ENCODE data around the gene GEMIN5.
"Not testable (repeated sequence)": the region's sequence is repeated elsewhere in the genome, so short reads cannot be mapped to it uniquely, and the experiment has no call there.

GEMIN5 gene

DNA sequence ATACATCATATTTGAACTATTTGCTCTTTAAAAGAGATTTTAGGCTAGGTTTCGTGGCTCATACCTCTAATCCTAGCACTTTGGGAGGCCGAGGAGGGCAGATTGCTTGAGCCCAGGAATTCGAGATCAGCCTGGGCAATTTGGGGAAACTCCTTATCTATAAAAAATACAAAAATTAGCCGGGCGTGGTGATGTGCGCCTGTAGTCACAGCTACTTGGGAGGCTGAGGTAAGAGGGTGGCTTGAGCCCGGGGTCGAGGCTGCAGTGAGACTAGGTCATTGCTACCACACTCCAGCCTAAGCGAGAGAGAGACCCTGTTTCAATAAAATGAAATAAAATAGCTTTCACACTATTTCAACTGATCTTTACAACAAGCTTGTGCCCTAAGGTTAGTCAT lies 2.4 kb upstream of the GEMIN5 start:
- no peak for DNase-seq

GRCh38 chr5:154939387-154939786 lies 1.4 kb upstream of the GEMIN5 start:
- not testable (repeated sequence) for DNase-seq

DNA sequence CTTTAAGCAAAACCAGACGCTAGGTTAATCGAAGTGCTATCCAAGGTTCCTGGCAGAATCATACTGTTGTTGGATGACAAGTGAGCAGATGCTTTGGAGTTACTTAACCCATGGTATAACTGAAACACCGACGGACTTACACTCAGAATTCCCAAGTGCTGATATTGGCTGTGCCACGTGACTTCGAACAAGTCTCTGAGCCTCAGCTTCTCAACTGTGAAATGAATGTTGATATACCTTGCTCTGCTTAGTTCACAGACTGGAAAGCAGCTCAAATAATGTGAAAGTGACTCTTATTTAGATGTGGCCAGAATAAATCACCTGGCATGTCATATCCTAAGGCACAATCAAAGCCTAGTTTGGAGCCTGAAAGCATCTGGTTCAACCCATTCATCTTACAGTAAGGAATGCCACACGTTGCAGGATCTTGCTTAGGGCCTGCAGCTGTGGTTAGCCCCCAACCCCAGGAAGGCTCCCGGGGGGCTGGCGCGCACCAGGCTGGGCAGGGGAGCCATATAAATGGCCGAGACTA lies 759 bp downstream of the GEMIN5 start:
- DNase-seq: no peak

DNA sequence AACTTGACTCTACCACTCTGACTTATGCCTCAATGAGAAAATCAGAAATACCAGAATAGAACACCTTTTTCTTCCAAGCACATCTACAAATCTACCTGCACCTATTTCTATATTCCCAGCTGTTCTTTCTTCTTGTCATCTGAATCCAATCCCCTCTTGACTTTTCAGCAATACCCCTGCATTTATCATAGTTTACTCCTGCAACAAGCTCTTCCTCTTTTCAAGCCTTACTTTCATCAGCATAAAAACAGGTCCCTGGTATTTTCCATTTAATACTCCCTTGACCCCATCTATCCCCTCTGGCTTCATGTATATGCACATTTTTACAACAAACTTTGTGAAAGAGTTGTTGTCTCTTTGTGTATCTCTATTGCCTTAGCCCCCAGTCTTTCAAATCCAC lies 3.1 kb downstream of the GEMIN5 start:
- DNase-seq: no peak

DNA sequence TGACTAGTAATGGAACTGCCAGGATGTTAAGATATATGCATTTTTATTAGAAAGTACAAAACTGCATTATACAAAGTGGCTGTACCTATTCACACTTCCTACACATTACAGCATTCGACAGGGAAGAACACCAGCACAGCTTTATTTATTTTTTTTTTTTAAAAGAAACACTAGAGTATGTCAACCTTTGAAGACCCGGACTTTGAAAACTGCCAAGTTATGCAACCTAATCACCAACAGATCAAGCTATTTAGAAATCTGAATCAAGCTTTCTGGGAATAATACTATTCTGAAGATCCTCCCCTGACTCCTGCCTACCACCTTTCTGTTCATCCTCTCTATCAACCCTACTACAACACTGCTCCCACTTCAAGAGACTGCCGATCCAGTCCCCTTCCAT lies 4.5 kb downstream of the GEMIN5 start:
- no peak for DNase-seq

GRCh38 chr5:154923441-154924430 lies 14.3 kb downstream of the GEMIN5 start:
- DNase-seq: no peak

DNA sequence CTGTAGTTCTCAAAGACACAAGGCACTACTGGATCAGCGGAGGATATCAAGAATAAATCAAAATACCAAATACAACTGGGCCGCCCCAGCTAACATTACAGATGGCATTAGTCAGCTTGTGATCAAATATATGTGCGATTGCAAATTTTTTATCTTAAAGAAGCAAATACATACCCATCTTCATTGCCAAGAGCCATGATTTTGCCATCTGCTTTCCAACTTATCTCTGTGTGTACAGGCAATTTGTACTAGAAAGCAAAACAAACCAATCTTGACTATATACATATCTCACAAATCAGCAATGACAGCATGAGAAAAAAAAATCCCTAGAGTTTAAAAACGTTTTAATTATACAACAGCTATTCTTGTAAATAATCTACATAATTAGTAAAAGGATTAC lies 20.3 kb downstream of the GEMIN5 start:
- DNase-seq: no peak

- DNase-seq: no peak
Measured at GRCh38 chr5:154916874-154917273, 21.1 kb downstream of the GEMIN5 start.

GRCh38 chr5:154905601-154906000 lies 32.4 kb downstream of the GEMIN5 start:
- DNase-seq: not testable (repeated sequence)

- no peak for DNase-seq
Measured at GRCh38 chr5:154901913-154902312, 36.1 kb downstream of the GEMIN5 start.

- DNase-seq: no peak
Measured at GRCh38 chr5:154901276-154901675, 36.7 kb downstream of the GEMIN5 start.

GRCh38 chr5:154900066-154900465 lies 37.9 kb downstream of the GEMIN5 start:
- DNase-seq: no peak

DNA sequence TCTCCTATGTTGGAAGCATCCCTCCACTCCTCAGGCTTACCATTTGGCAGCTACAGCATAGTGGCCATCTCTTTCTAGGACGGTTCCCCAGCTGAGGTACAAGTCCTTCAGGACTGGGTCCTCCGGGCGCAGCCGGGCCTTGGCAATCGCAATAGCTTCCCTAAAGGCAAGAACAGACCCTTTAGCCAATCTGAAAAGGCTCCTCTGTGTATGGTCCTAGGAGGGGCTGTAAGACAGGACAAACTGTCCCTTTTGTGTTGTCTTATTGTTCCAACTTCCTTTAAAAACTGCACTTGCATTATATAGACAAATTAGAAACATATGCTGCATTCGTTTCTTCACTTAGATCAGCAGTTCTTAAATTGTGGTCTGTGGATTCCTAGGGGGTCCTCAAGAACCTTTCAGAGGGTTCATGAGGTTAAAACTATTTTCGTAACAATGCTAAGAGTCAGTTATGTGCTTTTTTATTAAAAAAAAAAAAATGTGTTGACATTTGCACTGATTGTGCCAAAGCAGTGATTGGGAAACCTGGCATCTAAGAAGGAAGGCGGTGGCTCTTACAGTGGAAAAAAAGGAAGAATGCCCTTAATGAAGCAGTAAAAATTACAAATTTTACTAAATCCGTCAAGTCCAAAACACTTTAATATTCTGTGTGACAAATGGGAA lies 38.7 kb downstream of the GEMIN5 start:
- DNase-seq: no peak

DNA sequence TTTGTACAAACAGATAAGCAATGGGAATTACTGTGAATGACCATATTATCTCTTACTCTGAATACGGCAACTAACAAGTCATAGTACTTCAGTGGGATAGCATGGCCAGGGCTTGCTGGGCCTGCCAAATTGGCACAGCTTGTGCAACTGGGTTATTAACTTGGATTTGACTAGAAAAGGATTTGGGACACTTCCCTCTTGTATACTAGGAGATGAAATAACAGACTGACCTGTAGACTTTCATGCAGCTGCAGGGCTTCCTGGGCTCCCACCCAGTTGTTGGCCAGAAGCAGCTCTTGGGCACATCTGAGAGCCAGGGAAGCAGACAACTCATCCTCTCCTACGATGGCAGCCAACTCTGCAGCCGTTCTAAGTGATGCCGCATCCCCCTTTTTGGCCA lies 39.8 kb downstream of the GEMIN5 start:
- DNase-seq: no peak

GRCh38 chr5:154896562-154897165 lies 41.3 kb downstream of the GEMIN5 start:
- no peak for DNase-seq

- no peak for DNase-seq
Measured at GRCh38 chr5:154895606-154896561, 42.1 kb downstream of the GEMIN5 start.

DNA sequence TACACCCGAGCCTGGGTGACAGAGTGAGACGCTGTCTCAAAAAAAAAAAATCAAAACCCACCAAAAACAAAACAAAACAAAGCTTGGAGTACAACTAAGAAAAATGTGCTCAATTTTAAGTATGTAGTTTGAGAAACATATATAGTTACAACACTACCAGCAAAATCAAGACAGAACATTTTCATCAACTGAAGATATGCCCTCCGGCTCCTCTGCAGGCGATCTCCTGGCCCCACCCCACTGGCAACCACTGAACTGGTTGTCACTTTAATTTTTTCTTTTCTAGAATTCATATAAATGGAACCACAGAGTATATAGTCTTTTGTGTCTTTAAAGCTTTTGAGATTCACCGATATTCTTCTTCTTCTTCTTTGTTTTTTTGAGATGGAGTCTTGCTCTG lies 44.6 kb downstream of the GEMIN5 start:
- no peak for DNase-seq

- no peak for DNase-seq
Measured at GRCh38 chr5:154892369-154892771, 45.6 kb downstream of the GEMIN5 start.

- DNase-seq: no peak
Measured at GRCh38 chr5:154885439-154885838, 52.6 kb downstream of the GEMIN5 start.

GRCh38 chr5:154884424-154884823 lies 53.6 kb downstream of the GEMIN5 start:
- DNase-seq: no peak

DNA sequence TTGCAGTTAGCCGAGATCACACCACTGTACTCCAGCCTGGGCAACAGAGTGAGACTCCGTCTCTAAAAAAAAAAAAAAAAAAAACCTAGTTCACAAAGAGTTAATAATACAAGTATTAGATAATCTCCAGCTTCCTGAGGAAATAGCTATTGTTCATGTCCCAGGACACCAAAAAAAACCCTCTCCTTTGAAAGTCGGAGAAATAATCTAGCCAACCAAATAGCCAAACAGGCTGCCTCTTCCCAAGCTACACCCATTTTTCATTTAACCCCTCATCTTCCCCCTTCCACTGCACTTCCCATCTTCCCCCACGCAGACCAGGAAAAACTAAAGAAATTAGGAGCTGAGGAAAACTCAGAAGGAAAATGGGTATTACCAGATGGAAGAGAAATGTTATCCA lies 56.0 kb downstream of the GEMIN5 start:
- DNase-seq: no peak

DNA sequence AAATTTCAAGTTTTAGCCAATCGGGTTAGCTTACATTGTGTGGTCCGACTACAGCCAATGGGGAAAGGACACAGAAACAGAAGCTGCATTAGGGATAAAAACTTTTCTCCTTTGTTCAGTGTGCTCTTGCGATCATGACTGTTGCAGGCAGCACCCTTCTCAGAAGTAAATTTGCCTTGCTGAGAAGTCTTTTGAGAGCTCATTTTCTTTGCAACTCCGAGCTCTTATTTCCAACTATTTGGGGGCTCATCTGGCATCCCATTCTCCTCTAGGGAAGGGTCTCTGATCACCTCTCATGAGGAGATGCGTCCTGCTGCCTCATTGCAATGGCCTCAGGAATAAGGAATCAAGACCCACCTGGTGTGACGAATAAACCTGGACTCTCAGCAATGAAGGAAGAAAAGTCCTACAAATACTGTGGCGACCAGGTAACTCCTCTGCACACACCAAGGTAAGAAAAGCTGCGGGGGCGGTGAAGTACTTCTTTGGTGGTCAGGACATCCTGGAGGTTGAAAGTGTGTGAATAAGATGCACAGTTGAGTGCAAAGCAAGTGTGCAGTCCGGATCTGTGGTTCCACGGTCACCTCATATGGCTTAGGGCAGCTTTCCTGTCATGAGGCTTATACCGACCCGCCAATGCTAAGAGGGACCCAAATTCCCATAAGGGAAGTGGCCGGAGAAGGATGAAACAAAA lies 59.2 kb downstream of the GEMIN5 start:
- no peak for DNase-seq

Measured in NCI-H2081 treated with DMSO at 0.1 percent for 48 hours (cell line).